HG03378 (cell line): ENCODE results near the gene CFAP20.
"Not testable (repeated sequence)": the region's sequence is repeated elsewhere in the genome, so short reads cannot be mapped to it uniquely, and the experiment has no call there.

Experiments
- ATAC-seq: cut with Tn5 transposase; IDR thresholded peaks from one replicate; pipeline ENCODE4 v1.9.1; 2021; ENCODE audit warnings: mild to moderate bottlenecking, moderate library complexity; ENCODE audit not compliant: unreplicated experiment

CFAP20 gene

GRCh38 chr16:58099097-58099955, 29.9 kb downstream of the CFAP20 start:
- no peak for ATAC-seq

GRCh38 chr16:58098207-58099096, 30.7 kb downstream of the CFAP20 start:
- no peak for ATAC-seq

GRCh38 chr16:58096249-58096648, 32.9 kb downstream of the CFAP20 start:
- no peak for ATAC-seq

GRCh38 chr16:58095575-58095960, 33.6 kb downstream of the CFAP20 start:
- not testable (repeated sequence) for ATAC-seq

GRCh38 chr16:58094791-58095574, 34.2 kb downstream of the CFAP20 start:
- ATAC-seq = no peak

GRCh38 chr16:58094026-58094425, 35.2 kb downstream of the CFAP20 start:
- no peak for ATAC-seq

- ATAC-seq = not testable (repeated sequence)
Observed at GRCh38 chr16:58090396-58090795, 38.8 kb downstream of the CFAP20 start.

- no peak for ATAC-seq
Observed at GRCh38 chr16:58088091-58088490, 41.1 kb downstream of the CFAP20 start.

GRCh38 chr16:58087209-58087913, 41.8 kb downstream of the CFAP20 start:
- ATAC-seq = no peak

- no peak for ATAC-seq
Observed at GRCh38 chr16:58086381-58087208, 42.6 kb downstream of the CFAP20 start.

GRCh38 chr16:58085584-58086251, 43.5 kb downstream of the CFAP20 start:
- ATAC-seq = no peak

GRCh38 chr16:58085171-58085570, 44.0 kb downstream of the CFAP20 start:
- ATAC-seq = no peak

GRCh38 chr16:58084635-58085034, 44.5 kb downstream of the CFAP20 start:
- no peak for ATAC-seq

- ATAC-seq = no peak
Observed at GRCh38 chr16:58082381-58082780, 46.8 kb downstream of the CFAP20 start.

GRCh38 chr16:58080657-58081056, 48.5 kb downstream of the CFAP20 start:
- ATAC-seq = not testable (repeated sequence)

GRCh38 chr16:58077796-58078195, 51.4 kb downstream of the CFAP20 start:
- ATAC-seq = no peak

GRCh38 chr16:58076514-58076913, 52.7 kb downstream of the CFAP20 start:
- no peak for ATAC-seq

GRCh38 chr16:58074657-58075056, 54.5 kb downstream of the CFAP20 start:
- ATAC-seq = no peak

GRCh38 chr16:58073086-58073485, 56.1 kb downstream of the CFAP20 start:
- not testable (repeated sequence) for ATAC-seq
